CD4-positive, alpha-beta T cell (primary cell): ENCODE results near the gene TMC6. TPM values are rescaled to one million over a fixed set of nuclear protein-coding genes. Genes with fewer than 3 reads are reported as not detected.

Experiments used
- ATAC-seq: fragments of 200-7000 bp; cut with Tn5 transposase; one replicate; pipeline ENCODE4 v1.10.0; 2022; ENCODE audit warnings: mild to moderate bottlenecking; ENCODE audit not compliant: poor library complexity
- CTCF ChIA-PET: fragments of 350-600 bp; sonication (Branson Sonifier 250); formaldehyde crosslinking; loops from one replicate; lab custom pipeline; 2021; ENCODE audit warnings: antibody characterized with exemption, inconsistent platforms; lab: Charles Lee
- POLR2A ChIA-PET: fragments of 350-600 bp; sonication (Branson Sonifier 250); formaldehyde crosslinking; loops from one replicate; lab custom pipeline; 2021; ENCODE audit warnings: antibody characterized with exemption, inconsistent platforms; lab: Charles Lee
- DNase-seq, 14 experiments: peaks; one replicate each; pipeline ENCODE4 v3.0.0-alpha.2; 2013 to 2020; ENCODE audit warnings: mixed read lengths in 2 of 14
- H3K27ac ChIP-seq, 2 donors: one replicate each; pipeline versions ENCODE4 v1.5.1 to v1.7.0; 2013; ENCODE audit warnings: low read length in 2 of 2, low read depth in 1 of 2, mild to moderate bottlenecking in 1 of 2
- H3K27me3 ChIP-seq, 2 experiments: 1 replicate in 1 of 2; 2 replicates in 1 of 2; pipeline versions ENCODE4 v1.6.1 to v1.7.0; 2013; ENCODE audit warnings: low read length in 2 of 2, control low read depth in 1 of 2, mild to moderate bottlenecking in 1 of 2, moderate library complexity in 1 of 2; ENCODE audit not compliant: insufficient read depth in 2 of 2, control insufficient read depth in 1 of 2
- H3K36me3 ChIP-seq: one replicate; pipeline ENCODE4 v1.6.1; 2013; ENCODE audit warnings: low read length, control low read depth; ENCODE audit not compliant: insufficient read depth
- H3K4me1 ChIP-seq: one replicate; pipeline ENCODE4 v1.6.1; 2013; ENCODE audit warnings: low read length, control low read depth; ENCODE audit not compliant: insufficient read depth
- H3K4me3 ChIP-seq: one replicate; pipeline ENCODE4 v1.5.1; 2013; ENCODE audit warnings: mild to moderate bottlenecking, low read length, moderate library complexity
- H3K9me3 ChIP-seq, 2 experiments: 1 replicate in 1 of 2; 2 replicates in 1 of 2; pipeline versions ENCODE4 v1.6.1 to v1.7.0; 2013; ENCODE audit warnings: low read length in 2 of 2, mild to moderate bottlenecking in 2 of 2, control low read depth in 1 of 2, moderate library complexity in 1 of 2; ENCODE audit not compliant: control insufficient read depth in 1 of 2, insufficient read depth in 1 of 2
- H3K27ac Mint-ChIP-seq: one replicate; pipeline ENCODE4 v1.8.0; 2020; ENCODE audit warnings: mixed read lengths
- H3K27me3 Mint-ChIP-seq: one replicate; pipeline ENCODE4 v1.8.0; 2021; ENCODE audit warnings: mixed read lengths
- H3K36me3 Mint-ChIP-seq: one replicate; pipeline ENCODE4 v1.8.0; 2021; ENCODE audit warnings: low read depth, mixed read lengths
- H3K4me1 Mint-ChIP-seq: one replicate; pipeline ENCODE4 v1.8.0; 2021; ENCODE audit warnings: low read depth, mixed read lengths
- H3K4me3 Mint-ChIP-seq: one replicate; pipeline ENCODE4 v1.8.0; 2020; ENCODE audit warnings: mild to moderate bottlenecking, mixed read lengths
- H3K9me3 Mint-ChIP-seq: one replicate; pipeline ENCODE4 v1.8.0; 2020; ENCODE audit warnings: mixed read lengths
- CTCF ChIP-seq: fragments of 200-600 bp; IDR thresholded peaks from one replicate; pipeline ENCODE4 v1.8.0; 2022; ENCODE audit warnings: antibody characterized with exemption, mild to moderate bottlenecking
- intact Hi-C, 2 experiments: fragments of 100-400 bp; cut with DNase I in 1 of 2; cut with micrococcal nuclease in 1 of 2; formaldehyde crosslinking; loops; one replicate each; pipeline versions ENCODE4 v1.15.1 to v1.9.0; 2023 to 2025; cut with DNase I, micrococcal nuclease
- total RNA-seq, 174 experiments: library from RNA in 2 of 174; stranded (reverse) in 2 of 174; gene quantifications; one replicate each; pipeline ENCODE4 v1.2.3 and lab custom pipeline; 2021 to 2026

The TMC6 gene
- total RNA-seq, 2 experiments from 2014 or later: 645 to 659 TPM

GRCh38 chr17:78109489-78109761 lies 19.1 kb downstream of the TMC6 start:
- no peak overlapping the region for H3K4me3 ChIP-seq
- no peaks in the 10 kb centered on the region for H3K27me3 ChIP-seq
- DNase-seq (peak in 1 of 14 experiments; percentile 29), ATAC-seq (no peak)
- ChIA-PET POLR2A (interaction anchor here (0.7 to 9.3 kb wide), 4 partner anchors 18 to 151 kb away, joined by 3 to 151 read pairs (median 3); partner anchors contain the start of genes TMC6, TMC8 and TNRC6C), CTCF (interaction anchor here (1.7 to 2.6 kb wide), 2 partner anchors 25 to 67 kb away, joined by 5 to 7 read pairs; no protein-coding TSS in a partner anchor)
- Mint-ChIP-seq H3K9me3 (no peaks in the 10 kb centered on the region), H3K27ac (no peak overlapping the region), H3K27me3 (no peaks in the 10 kb centered on the region), H3K36me3 (peaks cover 63% of the 10 kb centered on the region), H3K4me1 (peaks cover 38% of the 10 kb centered on the region), H3K4me3 (no peak overlapping the region)
- TF ChIP-seq CTCF: no peak
- H3K27ac ChIP-seq: no peak overlapping the region
- peaks cover 83% of the 10 kb centered on the region for H3K36me3 ChIP-seq
- intact Hi-C loops: no loop called here
- H3K9me3 ChIP-seq: no peaks in the 10 kb centered on the region
- peaks cover 45% of the 10 kb centered on the region for H3K4me1 ChIP-seq

- CTCF ChIA-PET: interaction anchor here (1.7 to 2.6 kb wide), 2 partner anchors 25 to 68 kb away, joined by 5 to 7 read pairs; no protein-coding TSS in a partner anchor
- ATAC-seq: no peak
- Mint-ChIP-seq H3K4me1 (peaks cover 33% of the 10 kb centered on the region), H3K4me3 (no peak overlapping the region), H3K36me3 (peaks cover 62% of the 10 kb centered on the region), H3K27me3 (no peaks in the 10 kb centered on the region), H3K27ac (peak overlapping the region; percentile 39), H3K9me3 (no peaks in the 10 kb centered on the region)
- no peak overlapping the region for H3K4me3 ChIP-seq
- no peaks in the 10 kb centered on the region for H3K9me3 ChIP-seq
- TF ChIP-seq CTCF: no peak
- peak in 1 of 14 experiments; percentile 10 for DNase-seq
- H3K36me3 ChIP-seq: peaks cover 83% of the 10 kb centered on the region
- H3K27ac ChIP-seq: no peak overlapping the region
- no peaks in the 10 kb centered on the region for H3K27me3 ChIP-seq
- H3K4me1 ChIP-seq: peaks cover 40% of the 10 kb centered on the region
- intact Hi-C loops: no loop called here
- POLR2A ChIA-PET: interaction anchor here (0.7 to 9.3 kb wide), 8 partner anchors 12 to 151 kb away, joined by 3 to 151 read pairs (median 3); partner anchors contain the start of genes TMC6, TMC8 and TNRC6C
Observed at GRCh38 chr17:78108726-78109488, 19.6 kb downstream of the TMC6 start.

GRCh38 chr17:78107976-78108725 lies 20.4 kb downstream of the TMC6 start:
- no peak for ATAC-seq
- H3K27me3 Mint-ChIP-seq: no peaks in the 10 kb centered on the region
- CTCF ChIA-PET: interaction anchor here (1.7 to 2.6 kb wide), 2 partner anchors 26 to 68 kb away, joined by 5 to 7 read pairs; no protein-coding TSS in a partner anchor

More at GRCh38 chr17:78107976-78108725, 20.4 kb downstream of the TMC6 start:
- Mint-ChIP-seq H3K36me3 (peaks cover 62% of the 10 kb centered on the region), H3K4me1 (peaks cover 25% of the 10 kb centered on the region), H3K4me3 (no peak overlapping the region), H3K27ac (peak overlapping the region; percentile 76), H3K9me3 (no peaks in the 10 kb centered on the region)
- no peak overlapping the region for H3K4me3 ChIP-seq
- no peak for TF ChIP-seq CTCF
- no peaks in the 10 kb centered on the region for H3K27me3 ChIP-seq
- peaks cover 32% of the 10 kb centered on the region for H3K4me1 ChIP-seq
- H3K36me3 ChIP-seq: peaks cover 83% of the 10 kb centered on the region
- no peaks in the 10 kb centered on the region for H3K9me3 ChIP-seq
- peak overlapping the region in 1 of 2 donors; percentile 27 for H3K27ac ChIP-seq
- peak in 2 of 14 experiments; percentile 12 to 31 for DNase-seq
- intact Hi-C loops: no loop called here
- POLR2A ChIA-PET: interaction anchor here (0.6 to 9.3 kb wide), 8 partner anchors 13 to 292 kb away, joined by 3 to 151 read pairs (median 3); partner anchors contain the start of genes TMC6 and TMC8
